GM19395 (cell line): ENCODE results near the gene FOXJ1.

ENCODE experiments used
- ATAC-seq: cut with Tn5 transposase; IDR thresholded peaks from one replicate; pipeline ENCODE4 v1.9.1; 2021; ENCODE audit warnings: mild to moderate bottlenecking, moderate library complexity; ENCODE audit not compliant: unreplicated experiment

FOXJ1 gene

GRCh38 chr17:76142585-76143041 is 1.6 kb upstream of the FOXJ1 start:
- ATAC-seq = no peak

- no peak for ATAC-seq
Observed at GRCh38 chr17:76142039-76142584, 1.1 kb upstream of the FOXJ1 start.

- ATAC-seq = no peak
Observed at GRCh38 chr17:76140661-76141211, 309 bp downstream of the FOXJ1 start.

- no peak for ATAC-seq
Observed at GRCh38 chr17:76139801-76140660, 1.0 kb downstream of the FOXJ1 start.

- no peak for ATAC-seq
Observed at GRCh38 chr17:76138896-76139752, 1.9 kb downstream of the FOXJ1 start.

- ATAC-seq = no peak
Observed at GRCh38 chr17:76138234-76138895, 2.7 kb downstream of the FOXJ1 start.

GRCh38 chr17:76137351-76138233 is 3.5 kb downstream of the FOXJ1 start:
- no peak for ATAC-seq

- no peak for ATAC-seq
Observed at GRCh38 chr17:76137001-76137350, 4.1 kb downstream of the FOXJ1 start.

- no peak for ATAC-seq
Observed at GRCh38 chr17:76136276-76137000, 4.6 kb downstream of the FOXJ1 start.

- no peak for ATAC-seq
Observed at GRCh38 chr17:76135810-76136188, 5.2 kb downstream of the FOXJ1 start.

GRCh38 chr17:76134911-76135809 is 5.9 kb downstream of the FOXJ1 start:
- ATAC-seq = no peak

GRCh38 chr17:76132574-76133338 is 8.3 kb downstream of the FOXJ1 start:
- no peak for ATAC-seq

GRCh38 chr17:76131692-76132573 is 9.1 kb downstream of the FOXJ1 start:
- ATAC-seq = no peak

GRCh38 chr17:76131051-76131691 is 9.9 kb downstream of the FOXJ1 start:
- ATAC-seq = no peak

- ATAC-seq = no peak
Observed at GRCh38 chr17:76130473-76130872, 10.6 kb downstream of the FOXJ1 start.

- no peak for ATAC-seq
Observed at GRCh38 chr17:76125922-76126321, 15.1 kb downstream of the FOXJ1 start.
